ENCODE measurements around the gene ELL2.

Gene ELL2

GRCh38 chr5:95956900-95957293, 4.8 kb downstream of the ELL2 start:
- Histone ChIP-seq H3K9me3 (ENCODE audit: control insufficient read depth in 2 of 2, low read length in 2 of 2) (no peaks in the 10 kb centered on the region), H3K27me3 (ENCODE audit: control insufficient read depth in 2 of 2, insufficient read depth in 2 of 2, low read length in 2 of 2) (no peaks in the 10 kb centered on the region), H3K9ac (ENCODE audit: low read depth in 1 of 2, low read length in 2 of 2) (no peak overlapping the region), H3K27ac (ENCODE audit: low read depth in 2 of 2, low read length in 2 of 2) (no peak overlapping the region), H3K4me1 (ENCODE audit: control insufficient read depth in 2 of 2, insufficient read depth in 2 of 2, low read length in 2 of 2) (peaks cover 6 to 16% of the 10 kb centered on the region in 2 donors), H3K4me3 (ENCODE audit: low read length in 2 of 2) (no peak overlapping the region), H3K36me3 (ENCODE audit: control insufficient read depth in 2 of 2, insufficient read depth in 2 of 2, low read length in 2 of 2) (no peaks in the 10 kb centered on the region)

- Histone ChIP-seq H3K27ac (ENCODE audit: low read depth in 2 of 2, low read length in 2 of 2) (no peak overlapping the region), H3K4me3 (ENCODE audit: low read length in 2 of 2) (no peak overlapping the region), H3K36me3 (ENCODE audit: control insufficient read depth in 2 of 2, insufficient read depth in 2 of 2, low read length in 2 of 2) (no peaks in the 10 kb centered on the region), H3K27me3 (ENCODE audit: control insufficient read depth in 2 of 2, insufficient read depth in 2 of 2, low read length in 2 of 2) (no peaks in the 10 kb centered on the region), H3K4me1 (ENCODE audit: control insufficient read depth in 2 of 2, insufficient read depth in 2 of 2, low read length in 2 of 2) (peaks cover 6 to 16% of the 10 kb centered on the region in 2 donors), H3K9ac (ENCODE audit: low read depth in 1 of 2, low read length in 2 of 2) (no peak overlapping the region), H3K9me3 (ENCODE audit: control insufficient read depth in 2 of 2, low read length in 2 of 2) (no peaks in the 10 kb centered on the region)
These were observed 5.4 kb downstream of the ELL2 start for GRCh38 chr5:95956021-95956899.

DNA sequence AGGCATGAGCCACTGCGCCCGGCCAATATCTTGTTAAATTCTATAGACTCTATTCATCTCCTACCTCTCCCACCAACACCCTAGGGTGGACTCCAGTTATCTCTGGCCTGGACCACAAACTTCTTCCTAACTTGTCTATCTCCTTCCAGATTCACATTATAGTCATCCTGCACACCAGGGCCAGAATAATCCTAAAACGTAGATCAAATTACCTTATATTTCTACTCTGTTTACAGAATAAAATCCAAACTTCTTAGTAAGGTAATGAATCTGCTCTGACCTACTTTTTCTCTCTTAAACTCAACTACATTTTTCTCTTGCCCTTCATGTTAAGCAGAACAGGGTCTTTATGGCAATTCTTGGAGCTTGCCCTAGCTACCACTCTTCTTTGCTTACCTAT, 6.9 kb downstream of the ELL2 start:
- Histone ChIP-seq H3K27me3 (ENCODE audit: control insufficient read depth in 2 of 2, insufficient read depth in 2 of 2, low read length in 2 of 2) (no peaks in the 10 kb centered on the region), H3K27ac (ENCODE audit: low read depth in 2 of 2, low read length in 2 of 2) (no peak overlapping the region), H3K9ac (ENCODE audit: low read depth in 1 of 2, low read length in 2 of 2) (no peak overlapping the region), H3K36me3 (ENCODE audit: control insufficient read depth in 2 of 2, insufficient read depth in 2 of 2, low read length in 2 of 2) (no peaks in the 10 kb centered on the region), H3K4me1 (ENCODE audit: control insufficient read depth in 2 of 2, insufficient read depth in 2 of 2, low read length in 2 of 2) (peaks cover 5 to 11% of the 10 kb centered on the region in 2 donors), H3K4me3 (ENCODE audit: low read length in 2 of 2) (no peak overlapping the region), H3K9me3 (ENCODE audit: control insufficient read depth in 2 of 2, low read length in 2 of 2) (no peaks in the 10 kb centered on the region)

- peaks cover 2 to 3% of the 10 kb centered on the region in 2 donors for H3K4me1 ChIP-seq (ENCODE audit: control insufficient read depth in 2 of 2, insufficient read depth in 2 of 2, low read length in 2 of 2)
These were observed 8.5 kb downstream of the ELL2 start for GRCh38 chr5:95953021-95953702.

DNA sequence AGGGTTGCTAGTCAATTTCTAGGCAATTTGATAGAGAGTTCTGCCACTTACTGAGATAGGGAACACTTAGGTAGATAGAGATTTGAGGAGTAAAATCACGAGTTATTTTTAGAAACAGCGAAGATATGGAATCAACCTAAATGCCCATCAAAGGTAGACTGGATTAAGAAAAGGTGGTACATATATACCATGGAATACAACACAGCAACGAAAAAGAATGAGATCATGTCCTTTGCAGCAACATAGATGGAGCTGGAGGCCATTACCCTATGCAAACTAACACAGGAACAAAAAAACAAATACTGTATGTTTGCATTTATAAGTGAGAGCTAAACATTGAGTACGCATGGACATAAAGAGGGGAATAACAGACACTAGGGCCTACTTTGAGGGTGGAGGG, 9.7 kb downstream of the ELL2 start:
- Histone ChIP-seq H3K4me1 (ENCODE audit: control insufficient read depth in 2 of 2, insufficient read depth in 2 of 2, low read length in 2 of 2) (peaks cover 2 to 3% of the 10 kb centered on the region in 2 donors), H3K9me3 (ENCODE audit: control insufficient read depth in 2 of 2, low read length in 2 of 2) (no peaks in the 10 kb centered on the region), H3K4me3 (ENCODE audit: low read length in 2 of 2) (no peak overlapping the region), H3K36me3 (ENCODE audit: control insufficient read depth in 2 of 2, insufficient read depth in 2 of 2, low read length in 2 of 2) (no peaks in the 10 kb centered on the region), H3K9ac (ENCODE audit: low read depth in 1 of 2, low read length in 2 of 2) (no peak overlapping the region), H3K27me3 (ENCODE audit: control insufficient read depth in 2 of 2, insufficient read depth in 2 of 2, low read length in 2 of 2) (no peaks in the 10 kb centered on the region), H3K27ac (ENCODE audit: low read depth in 2 of 2, low read length in 2 of 2) (no peak overlapping the region)

More at GRCh38 chr5:95953021-95953702, 8.5 kb downstream of the ELL2 start:
- no peaks in the 10 kb centered on the region for H3K27me3 ChIP-seq (ENCODE audit: control insufficient read depth in 2 of 2, insufficient read depth in 2 of 2, low read length in 2 of 2)
- no peak overlapping the region for H3K27ac ChIP-seq (ENCODE audit: low read depth in 2 of 2, low read length in 2 of 2)
- H3K36me3 ChIP-seq (ENCODE audit: control insufficient read depth in 2 of 2, insufficient read depth in 2 of 2, low read length in 2 of 2), result no peaks in the 10 kb centered on the region
- H3K4me3 ChIP-seq (ENCODE audit: low read length in 2 of 2), result no peak overlapping the region
- no peak overlapping the region for H3K9ac ChIP-seq (ENCODE audit: low read depth in 1 of 2, low read length in 2 of 2)
- no peaks in the 10 kb centered on the region for H3K9me3 ChIP-seq (ENCODE audit: control insufficient read depth in 2 of 2, low read length in 2 of 2)

DNA sequence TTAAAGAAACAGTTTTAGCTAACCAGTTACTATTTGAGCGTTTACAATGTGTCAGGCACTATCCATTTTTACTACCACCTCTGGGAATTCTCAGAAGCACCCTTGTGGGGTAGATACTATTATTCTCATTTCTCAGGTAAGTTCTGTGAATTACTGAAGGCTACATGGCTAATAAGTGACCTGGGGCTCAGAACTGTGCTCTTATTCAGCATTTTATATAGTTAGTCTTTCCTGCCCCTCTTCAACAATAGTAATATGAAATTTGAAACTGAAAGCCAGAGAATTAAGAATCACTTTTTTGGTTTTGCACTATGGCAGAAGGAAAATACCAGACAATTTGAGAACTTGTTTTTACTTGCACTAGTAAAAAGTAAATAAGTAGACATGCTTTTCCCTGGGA, 11.8 kb downstream of the ELL2 start:
- no peaks in the 10 kb centered on the region for H3K4me1 ChIP-seq (ENCODE audit: control insufficient read depth in 2 of 2, insufficient read depth in 2 of 2, low read length in 2 of 2)
- H3K4me3 ChIP-seq (ENCODE audit: low read length in 2 of 2), result no peak overlapping the region
- no peak overlapping the region for H3K27ac ChIP-seq (ENCODE audit: low read depth in 2 of 2, low read length in 2 of 2)
- H3K36me3 ChIP-seq (ENCODE audit: control insufficient read depth in 2 of 2, insufficient read depth in 2 of 2, low read length in 2 of 2), result no peaks in the 10 kb centered on the region
- no peaks in the 10 kb centered on the region for H3K27me3 ChIP-seq (ENCODE audit: control insufficient read depth in 2 of 2, insufficient read depth in 2 of 2, low read length in 2 of 2)
- no peaks in the 10 kb centered on the region for H3K9me3 ChIP-seq (ENCODE audit: control insufficient read depth in 2 of 2, low read length in 2 of 2)
- no peak overlapping the region for H3K9ac ChIP-seq (ENCODE audit: low read depth in 1 of 2, low read length in 2 of 2)

DNA sequence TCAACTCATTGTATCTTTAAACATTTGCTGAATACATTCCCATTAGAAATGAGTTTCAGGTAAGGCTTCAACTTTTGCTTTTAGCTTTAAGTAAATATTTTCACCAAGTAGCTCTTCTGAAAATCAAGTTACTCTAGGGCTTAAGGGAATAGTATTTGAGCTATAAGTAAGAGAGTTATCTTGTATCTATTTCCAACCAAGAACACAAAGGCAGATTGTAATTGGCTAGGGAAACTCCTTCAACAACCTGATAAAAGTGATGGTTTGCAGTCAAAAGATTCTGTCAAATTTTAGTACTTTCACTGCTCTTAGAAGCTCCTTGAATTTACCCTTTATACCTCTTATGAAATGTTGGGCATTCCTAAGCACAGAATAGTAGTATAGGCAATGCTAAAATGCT, 13.0 kb downstream of the ELL2 start:
- Histone ChIP-seq H3K27me3 (ENCODE audit: control insufficient read depth in 2 of 2, insufficient read depth in 2 of 2, low read length in 2 of 2) (no peaks in the 10 kb centered on the region), H3K4me1 (ENCODE audit: control insufficient read depth in 2 of 2, insufficient read depth in 2 of 2, low read length in 2 of 2) (no peaks in the 10 kb centered on the region), H3K27ac (ENCODE audit: low read depth in 2 of 2, low read length in 2 of 2) (no peak overlapping the region), H3K4me3 (ENCODE audit: low read length in 2 of 2) (no peak overlapping the region), H3K36me3 (ENCODE audit: control insufficient read depth in 2 of 2, insufficient read depth in 2 of 2, low read length in 2 of 2) (no peaks in the 10 kb centered on the region), H3K9ac (ENCODE audit: low read depth in 1 of 2, low read length in 2 of 2) (no peak overlapping the region), H3K9me3 (ENCODE audit: control insufficient read depth in 2 of 2, low read length in 2 of 2) (no peaks in the 10 kb centered on the region)

DNA sequence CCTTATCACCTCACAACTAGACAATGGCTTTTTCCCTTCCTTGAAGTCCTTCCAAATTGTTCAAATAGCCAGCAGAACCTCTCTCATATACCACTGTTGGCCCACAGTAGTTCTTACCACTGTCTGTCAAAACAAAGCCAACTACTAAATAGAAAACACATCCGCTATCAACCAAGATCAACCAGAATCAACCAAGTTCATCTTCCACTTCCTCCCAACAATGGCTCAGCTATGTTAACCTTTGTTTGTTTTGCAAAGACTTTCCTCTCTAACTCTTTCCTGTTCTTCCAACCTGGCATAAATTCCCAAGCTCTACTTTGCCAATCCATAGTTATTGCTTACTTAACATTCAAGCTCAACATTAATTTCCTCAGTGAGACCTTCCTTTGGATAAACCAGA, 15.2 kb downstream of the ELL2 start:
- H3K27me3 ChIP-seq (ENCODE audit: control insufficient read depth in 2 of 2, insufficient read depth in 2 of 2, low read length in 2 of 2), result no peaks in the 10 kb centered on the region
- H3K27ac ChIP-seq (ENCODE audit: low read depth in 2 of 2, low read length in 2 of 2), result no peak overlapping the region
- H3K4me3 ChIP-seq (ENCODE audit: low read length in 2 of 2), result no peak overlapping the region
- no peaks in the 10 kb centered on the region for H3K36me3 ChIP-seq (ENCODE audit: control insufficient read depth in 2 of 2, insufficient read depth in 2 of 2, low read length in 2 of 2)
- H3K9me3 ChIP-seq (ENCODE audit: control insufficient read depth in 2 of 2, low read length in 2 of 2), result no peaks in the 10 kb centered on the region
- no peaks in the 10 kb centered on the region for H3K4me1 ChIP-seq (ENCODE audit: control insufficient read depth in 2 of 2, insufficient read depth in 2 of 2, low read length in 2 of 2)
- H3K9ac ChIP-seq (ENCODE audit: low read depth in 1 of 2, low read length in 2 of 2), result no peak overlapping the region

DNA sequence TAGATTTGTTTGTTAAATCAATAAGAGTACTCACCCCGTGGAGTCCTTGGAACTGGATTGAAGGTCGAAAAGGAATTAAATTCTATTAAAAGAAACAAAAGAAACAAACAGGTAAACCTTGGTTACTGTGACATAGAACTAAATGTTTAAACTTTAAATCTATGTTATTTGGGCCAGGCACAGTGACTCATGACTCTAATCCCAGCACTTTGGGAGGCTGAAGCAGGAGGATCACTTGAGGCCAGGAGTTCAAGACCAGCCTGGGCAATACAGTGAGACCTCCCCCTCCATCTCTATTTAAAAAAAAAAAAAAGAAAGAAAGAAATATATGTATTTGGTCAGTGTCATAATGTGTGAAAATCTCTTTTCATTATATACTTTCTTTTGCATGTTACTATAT, 18.7 kb downstream of the ELL2 start:
- Histone ChIP-seq H3K27ac (ENCODE audit: low read depth in 2 of 2, low read length in 2 of 2) (no peak overlapping the region), H3K9ac (ENCODE audit: low read depth in 1 of 2, low read length in 2 of 2) (no peak overlapping the region), H3K36me3 (ENCODE audit: control insufficient read depth in 2 of 2, insufficient read depth in 2 of 2, low read length in 2 of 2) (no peaks in the 10 kb centered on the region), H3K9me3 (ENCODE audit: control insufficient read depth in 2 of 2, low read length in 2 of 2) (no peaks in the 10 kb centered on the region), H3K4me3 (ENCODE audit: low read length in 2 of 2) (no peak overlapping the region), H3K4me1 (ENCODE audit: control insufficient read depth in 2 of 2, insufficient read depth in 2 of 2, low read length in 2 of 2) (peaks cover 0 to 2% of the 10 kb centered on the region in 2 donors), H3K27me3 (ENCODE audit: control insufficient read depth in 2 of 2, insufficient read depth in 2 of 2, low read length in 2 of 2) (no peaks in the 10 kb centered on the region)

DNA sequence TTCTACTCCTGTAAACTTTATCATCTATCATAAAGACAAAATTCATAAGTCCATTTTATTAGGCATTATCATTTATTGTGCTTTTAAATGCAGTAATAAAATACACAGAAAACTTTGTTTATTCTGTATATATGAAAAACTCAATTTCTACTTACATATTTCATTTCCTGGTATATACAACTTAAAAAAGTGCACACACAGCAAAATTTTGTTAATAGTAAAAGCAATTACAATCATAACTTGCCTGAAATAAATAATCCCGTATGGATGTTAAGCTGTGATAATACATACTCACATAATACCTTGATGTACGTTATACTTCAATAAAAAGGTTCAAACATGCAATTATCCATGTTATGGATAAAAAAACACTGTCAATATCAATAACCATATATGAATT, 19.2 kb downstream of the ELL2 start:
- Histone ChIP-seq H3K27ac (ENCODE audit: low read depth in 2 of 2, low read length in 2 of 2) (no peak overlapping the region), H3K9ac (ENCODE audit: low read depth in 1 of 2, low read length in 2 of 2) (no peak overlapping the region), H3K27me3 (ENCODE audit: control insufficient read depth in 2 of 2, insufficient read depth in 2 of 2, low read length in 2 of 2) (no peaks in the 10 kb centered on the region), H3K4me3 (ENCODE audit: low read length in 2 of 2) (no peak overlapping the region), H3K9me3 (ENCODE audit: control insufficient read depth in 2 of 2, low read length in 2 of 2) (no peaks in the 10 kb centered on the region), H3K36me3 (ENCODE audit: control insufficient read depth in 2 of 2, insufficient read depth in 2 of 2, low read length in 2 of 2) (no peaks in the 10 kb centered on the region), H3K4me1 (ENCODE audit: control insufficient read depth in 2 of 2, insufficient read depth in 2 of 2, low read length in 2 of 2) (peaks cover 0 to 2% of the 10 kb centered on the region in 2 donors)

All from mucosa of rectum (tissue), 2 donors.